Measurements from ENCODE around the gene UFSP1.

- TF ChIP-seq ZFP3 (CRISPR knock-in tag; IDR thresholded peaks at IDR 0.05) (no peak), TCF4 (CRISPR knock-in tag; IDR thresholded peaks at IDR 0.05; ENCODE audit: borderline replicate concordance) (no peak), POU6F1 (CRISPR knock-in tag; IDR thresholded peaks at IDR 0.05; ENCODE audit: borderline replicate concordance, low read depth) (no peak), ISL1 (CRISPR knock-in tag; IDR thresholded peaks at IDR 0.05) (no peak)
These were observed 40.3 kb upstream of the UFSP1 start for GRCh38 chr7:100929808-100930174.

Measured in SK-N-SH treated with all-trans-retinoic acid at 6 μM for 48 hours (cell line).